Activated naive CD8-positive, alpha-beta T cell (primary cell): ENCODE data around the gene EGR1.

Experiments used
- H3K27ac Mint-ChIP-seq: one replicate; pipeline ENCODE4 v1.8.0; 2021; ENCODE audit warnings: mixed read lengths
- H3K27me3 Mint-ChIP-seq: one replicate; pipeline ENCODE4 v1.8.0; 2021; ENCODE audit warnings: mixed read lengths
- H3K36me3 Mint-ChIP-seq: one replicate; pipeline ENCODE4 v1.8.0; 2021; ENCODE audit warnings: mixed read lengths
- H3K4me1 Mint-ChIP-seq: one replicate; pipeline ENCODE4 v1.8.0; 2021; ENCODE audit warnings: low read depth, mixed read lengths
- H3K4me3 Mint-ChIP-seq: one replicate; pipeline ENCODE4 v1.8.0; 2021; ENCODE audit warnings: mild to moderate bottlenecking, mixed read lengths
- H3K9me3 Mint-ChIP-seq: one replicate; pipeline ENCODE4 v1.8.0; 2021; ENCODE audit warnings: low read depth, mixed read lengths

Gene EGR1

DNA sequence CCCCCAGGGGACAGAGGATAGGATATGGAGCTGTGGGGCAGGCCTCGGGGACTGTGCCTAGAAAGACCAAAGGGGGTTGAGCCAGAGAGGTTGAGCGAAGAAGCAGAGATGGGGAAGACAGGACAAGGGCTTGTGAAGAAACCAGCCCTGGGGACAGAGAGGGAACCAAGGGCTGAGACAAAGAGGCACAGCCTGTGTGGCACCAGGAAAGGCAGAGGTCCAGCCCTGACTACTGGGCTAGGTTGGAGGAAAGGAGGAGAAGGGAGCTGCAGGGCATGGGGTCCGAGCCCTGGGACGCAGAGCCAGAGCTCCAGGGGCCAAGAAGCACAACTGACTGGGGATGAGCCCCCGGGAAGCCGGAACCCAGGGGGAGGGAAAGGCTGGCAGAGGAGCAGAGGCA lies 17.2 kb upstream of the EGR1 start:
- Mint-ChIP-seq H3K27ac (peak overlapping the region; percentile 10), H3K4me1 (peaks cover 10% of the 10 kb centered on the region), H3K4me3 (no peak overlapping the region), H3K27me3 (no peaks in the 10 kb centered on the region), H3K36me3 (no peaks in the 10 kb centered on the region), H3K9me3 (no peaks in the 10 kb centered on the region)

DNA sequence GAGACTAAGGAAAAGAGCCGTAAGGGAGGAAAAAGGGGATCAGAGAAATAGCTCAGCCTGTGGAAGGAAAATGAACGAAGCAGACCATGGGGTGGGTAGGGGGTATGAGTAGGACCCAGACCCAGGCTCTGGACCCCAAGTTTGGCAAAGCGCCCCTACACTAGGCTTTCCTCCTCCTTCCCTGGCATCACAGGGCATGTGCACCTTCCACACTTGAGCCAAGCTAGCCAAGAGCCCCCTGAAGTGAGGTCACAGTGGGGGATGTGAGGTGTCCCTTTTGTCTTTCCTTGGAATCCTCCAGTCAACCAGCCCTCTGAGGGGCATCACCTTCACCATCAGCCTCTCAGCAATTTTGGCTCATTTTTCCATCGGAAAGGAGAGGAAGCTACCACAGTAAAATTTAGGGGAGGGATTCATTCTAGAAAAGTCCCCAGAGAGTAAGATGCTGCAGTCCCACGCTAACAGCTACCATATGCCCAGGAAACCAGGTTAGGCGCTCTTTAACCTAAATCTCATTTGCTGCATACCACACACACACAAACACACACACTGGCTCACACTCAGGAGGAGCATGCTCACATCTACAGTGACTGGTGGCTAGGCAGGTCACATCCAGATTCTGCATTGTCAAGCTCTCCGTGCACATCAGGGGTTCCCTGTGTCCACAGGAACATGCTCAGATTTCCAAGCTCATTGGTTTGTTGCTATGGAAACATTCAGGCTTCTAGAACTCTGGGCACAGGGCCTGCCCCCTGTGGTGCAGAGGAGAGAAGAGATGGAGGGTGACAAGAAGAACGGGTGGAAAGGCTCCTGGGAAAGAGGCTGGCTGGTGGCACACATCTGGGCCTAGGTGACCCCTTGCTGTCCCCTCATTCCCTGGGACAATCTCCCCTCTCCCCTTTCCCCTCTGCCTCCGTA lies 16.5 kb upstream of the EGR1 start:
- H3K36me3 Mint-ChIP-seq, result no peaks in the 10 kb centered on the region
- H3K4me3 Mint-ChIP-seq, result no peak overlapping the region
- H3K4me1 Mint-ChIP-seq, result peaks cover 10% of the 10 kb centered on the region
- H3K9me3 Mint-ChIP-seq, result no peaks in the 10 kb centered on the region
- no peak overlapping the region for H3K27ac Mint-ChIP-seq
- no peaks in the 10 kb centered on the region for H3K27me3 Mint-ChIP-seq

DNA sequence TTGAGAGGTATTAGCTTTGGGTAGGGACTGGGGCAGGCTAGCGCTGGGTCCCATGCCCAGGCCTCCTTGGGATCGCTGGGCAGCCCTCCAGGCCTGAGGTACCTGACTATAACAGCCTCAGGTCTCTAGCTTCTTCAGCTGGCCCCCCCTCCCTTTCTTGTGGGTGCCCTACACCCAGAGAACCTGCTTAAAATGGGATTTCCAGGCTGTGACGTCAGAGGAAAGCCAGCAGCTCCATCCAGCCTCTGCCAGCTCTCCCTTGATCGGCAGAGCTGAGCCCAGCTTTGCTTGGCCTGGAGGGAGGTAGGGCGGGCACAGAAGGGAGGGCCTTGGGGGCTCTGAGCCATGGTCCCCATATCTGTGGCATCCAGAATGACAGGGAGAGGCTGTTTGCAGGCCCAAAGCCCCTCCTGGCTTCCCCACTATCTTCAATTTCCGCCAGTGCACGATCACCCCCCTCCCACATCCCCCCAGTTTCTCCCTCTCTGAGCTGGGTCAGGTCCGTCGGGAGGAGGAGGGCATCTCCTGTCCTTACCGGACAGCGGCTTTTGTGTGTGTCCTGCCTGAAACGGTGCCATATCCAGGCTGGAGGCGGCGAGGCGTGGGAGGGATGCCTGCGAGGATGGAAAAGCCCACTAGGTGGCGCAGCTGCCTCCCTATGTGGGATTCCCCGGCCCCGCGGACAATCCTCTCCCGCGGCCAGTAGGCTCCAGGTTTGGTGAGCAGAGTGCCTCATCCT lies 15.6 kb upstream of the EGR1 start:
- Mint-ChIP-seq H3K36me3 (no peaks in the 10 kb centered on the region), H3K4me3 (peak overlapping the region; percentile 17)

DNA sequence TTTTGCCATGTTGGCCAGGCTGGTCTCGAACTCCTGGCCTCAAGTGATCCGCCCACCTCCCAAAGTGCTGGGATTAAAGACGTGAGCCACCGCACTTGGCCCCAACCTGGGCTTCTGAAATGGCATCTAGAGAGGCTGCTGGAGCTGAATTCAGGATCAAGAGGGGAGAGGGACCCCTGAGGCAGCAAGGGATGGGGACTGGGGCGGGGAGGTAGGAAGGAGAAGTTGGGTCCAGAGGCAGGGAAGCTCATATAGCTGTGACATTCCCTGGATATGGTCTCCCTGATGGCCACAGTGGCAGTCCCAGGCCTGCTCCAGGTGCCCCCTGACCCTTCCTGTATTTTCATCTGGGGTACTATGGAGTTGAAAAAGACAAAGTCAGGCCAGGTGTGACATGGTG lies 14.3 kb upstream of the EGR1 start:
- Mint-ChIP-seq H3K36me3 (no peaks in the 10 kb centered on the region), H3K4me3 (no peak overlapping the region), H3K27me3 (no peaks in the 10 kb centered on the region), H3K4me1 (peaks cover 10% of the 10 kb centered on the region), H3K27ac (no peak overlapping the region), H3K9me3 (no peaks in the 10 kb centered on the region)

More for the DNA sequence above, 15.6 kb upstream of the EGR1 start:
- H3K9me3 Mint-ChIP-seq, result no peaks in the 10 kb centered on the region
- H3K4me1 Mint-ChIP-seq, result peaks cover 10% of the 10 kb centered on the region
- H3K27ac Mint-ChIP-seq, result no peak overlapping the region
- H3K27me3 Mint-ChIP-seq, result no peaks in the 10 kb centered on the region

GRCh38 chr5:138452720-138453119 lies 12.6 kb upstream of the EGR1 start:
- H3K4me3 Mint-ChIP-seq, result no peak overlapping the region
- H3K4me1 Mint-ChIP-seq, result peaks cover 14% of the 10 kb centered on the region
- no peaks in the 10 kb centered on the region for H3K9me3 Mint-ChIP-seq
- no peaks in the 10 kb centered on the region for H3K36me3 Mint-ChIP-seq
- no peak overlapping the region for H3K27ac Mint-ChIP-seq
- H3K27me3 Mint-ChIP-seq, result no peaks in the 10 kb centered on the region

DNA sequence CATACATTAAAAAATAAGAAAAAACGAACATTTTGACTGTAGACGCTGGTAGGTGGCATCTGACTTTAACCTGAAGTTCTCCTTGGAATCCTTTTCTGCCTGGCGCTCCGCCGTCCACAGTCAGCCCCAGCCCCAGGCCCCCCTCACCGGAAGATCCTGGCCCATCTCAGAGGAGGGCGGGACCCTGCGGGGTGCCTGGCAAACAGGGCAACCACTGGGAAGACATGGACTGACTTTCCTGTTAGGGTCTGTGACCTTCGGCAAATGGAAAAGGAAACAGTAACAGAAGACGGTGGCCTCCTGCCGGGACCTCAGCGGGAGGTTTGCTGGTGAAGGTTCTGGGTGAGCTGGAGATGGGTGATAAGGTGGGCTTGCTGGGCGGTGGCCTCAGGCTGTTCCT lies 11.7 kb upstream of the EGR1 start:
- H3K4me1 Mint-ChIP-seq, result peaks cover 21% of the 10 kb centered on the region
- H3K36me3 Mint-ChIP-seq, result no peaks in the 10 kb centered on the region
- no peak overlapping the region for H3K27ac Mint-ChIP-seq
- H3K27me3 Mint-ChIP-seq, result no peaks in the 10 kb centered on the region
- no peaks in the 10 kb centered on the region for H3K9me3 Mint-ChIP-seq
- no peak overlapping the region for H3K4me3 Mint-ChIP-seq

GRCh38 chr5:138454121-138454520 lies 11.2 kb upstream of the EGR1 start:
- Mint-ChIP-seq H3K36me3 (no peaks in the 10 kb centered on the region), H3K27me3 (no peaks in the 10 kb centered on the region), H3K27ac (no peak overlapping the region), H3K9me3 (no peaks in the 10 kb centered on the region), H3K4me1 (peaks cover 25% of the 10 kb centered on the region), H3K4me3 (no peak overlapping the region)

DNA sequence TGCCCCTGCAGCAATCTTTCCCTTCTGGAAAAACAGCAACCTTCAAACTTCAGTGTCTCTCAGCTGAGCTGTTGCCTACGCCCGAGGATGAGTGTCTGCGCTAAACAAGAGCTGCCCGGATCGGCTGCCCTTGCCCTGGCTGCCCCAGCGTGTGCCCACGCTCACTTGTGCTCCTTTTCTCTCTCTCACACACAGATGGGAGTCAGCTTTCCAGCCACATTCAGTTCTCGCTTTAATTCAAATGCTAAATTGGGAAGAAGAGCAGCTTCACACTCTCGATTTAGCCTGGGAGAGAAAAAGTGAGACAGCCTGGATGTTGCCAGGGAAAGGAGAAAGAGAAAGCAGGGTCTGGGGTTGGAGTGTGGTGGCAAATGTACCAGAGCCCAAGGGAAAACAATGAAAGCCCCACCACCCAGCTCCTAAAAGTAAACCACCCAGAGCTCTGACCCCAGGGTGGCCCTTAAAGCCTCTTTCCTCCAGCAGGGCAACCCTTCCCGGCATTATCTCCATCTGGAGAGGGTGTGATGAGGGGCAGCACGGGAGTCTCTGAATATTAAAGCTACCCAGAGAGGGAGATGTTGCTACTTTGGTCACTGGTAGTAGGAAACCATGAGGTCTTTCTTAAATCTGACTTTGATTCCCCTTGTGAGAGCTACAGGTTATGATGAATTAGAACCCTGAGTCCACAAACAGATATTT lies 9.9 kb upstream of the EGR1 start:
- no peaks in the 10 kb centered on the region for H3K9me3 Mint-ChIP-seq
- no peak overlapping the region for H3K4me3 Mint-ChIP-seq
- no peak overlapping the region for H3K27ac Mint-ChIP-seq
- H3K36me3 Mint-ChIP-seq, result no peaks in the 10 kb centered on the region
- H3K4me1 Mint-ChIP-seq, result peaks cover 32% of the 10 kb centered on the region
- no peaks in the 10 kb centered on the region for H3K27me3 Mint-ChIP-seq

DNA sequence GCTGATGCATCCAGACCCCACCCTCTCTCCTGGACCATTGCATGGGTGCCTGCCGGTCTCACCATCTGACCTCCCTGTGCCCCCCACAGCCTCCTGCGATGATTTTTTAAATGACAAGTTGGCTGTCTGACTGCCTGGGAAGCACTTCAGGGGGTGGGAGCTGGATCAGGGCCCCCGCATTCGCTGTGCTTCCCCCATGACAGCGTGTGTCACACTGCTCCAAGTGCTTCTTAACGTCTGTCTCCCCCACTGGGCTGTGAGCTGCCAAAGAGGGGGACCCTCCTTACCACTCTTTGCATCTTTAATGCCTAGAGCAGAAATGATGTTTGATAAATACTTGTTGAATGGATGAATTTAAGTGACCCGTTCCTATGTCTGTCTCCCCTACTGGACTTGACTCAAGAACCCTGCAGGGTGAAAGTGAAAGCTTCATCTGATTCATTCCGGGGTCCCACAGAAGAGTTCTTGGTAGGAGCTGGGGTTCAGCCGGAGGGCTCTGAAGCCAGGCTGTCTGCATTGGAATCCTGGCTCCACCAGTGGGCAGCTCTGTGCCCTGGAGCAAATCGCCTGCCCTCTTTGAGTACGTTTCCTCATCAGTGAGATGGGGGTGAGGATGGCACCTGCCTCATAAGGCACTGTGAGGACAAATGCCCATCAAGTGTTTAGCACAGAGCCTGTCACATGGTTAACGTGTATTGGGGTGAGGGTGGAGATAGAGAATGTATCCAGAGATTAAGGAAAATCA lies 7.6 kb upstream of the EGR1 start:
- Mint-ChIP-seq H3K4me3 (peak overlapping the region; percentile 78), H3K9me3 (no peaks in the 10 kb centered on the region), H3K27ac (peak overlapping the region; percentile 90), H3K27me3 (no peaks in the 10 kb centered on the region), H3K36me3 (no peaks in the 10 kb centered on the region), H3K4me1 (peaks cover 39% of the 10 kb centered on the region)

DNA sequence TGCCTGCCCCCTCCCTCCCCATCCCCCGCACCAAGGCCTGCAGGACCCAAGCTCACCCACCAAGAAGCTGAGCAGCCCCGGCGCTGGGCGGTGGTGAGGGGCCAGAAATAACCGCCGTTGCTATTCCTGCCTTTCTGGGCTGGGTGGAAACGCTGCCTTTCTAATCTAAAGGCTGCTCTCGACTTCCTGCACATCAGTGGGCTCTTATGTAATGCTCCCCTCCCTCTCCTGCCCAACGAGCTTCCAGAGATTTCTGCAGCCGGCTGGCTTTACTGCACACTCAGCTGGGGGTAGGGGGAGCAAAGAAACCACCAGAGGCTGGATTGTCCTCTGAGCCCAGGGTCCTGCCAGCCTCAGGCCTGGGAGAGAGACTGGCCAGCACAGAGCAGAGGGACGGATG lies 6.9 kb upstream of the EGR1 start:
- Mint-ChIP-seq H3K4me3 (no peak overlapping the region), H3K27me3 (no peaks in the 10 kb centered on the region), H3K9me3 (no peaks in the 10 kb centered on the region), H3K4me1 (peaks cover 39% of the 10 kb centered on the region), H3K27ac (peak overlapping the region; percentile 100), H3K36me3 (no peaks in the 10 kb centered on the region)

DNA sequence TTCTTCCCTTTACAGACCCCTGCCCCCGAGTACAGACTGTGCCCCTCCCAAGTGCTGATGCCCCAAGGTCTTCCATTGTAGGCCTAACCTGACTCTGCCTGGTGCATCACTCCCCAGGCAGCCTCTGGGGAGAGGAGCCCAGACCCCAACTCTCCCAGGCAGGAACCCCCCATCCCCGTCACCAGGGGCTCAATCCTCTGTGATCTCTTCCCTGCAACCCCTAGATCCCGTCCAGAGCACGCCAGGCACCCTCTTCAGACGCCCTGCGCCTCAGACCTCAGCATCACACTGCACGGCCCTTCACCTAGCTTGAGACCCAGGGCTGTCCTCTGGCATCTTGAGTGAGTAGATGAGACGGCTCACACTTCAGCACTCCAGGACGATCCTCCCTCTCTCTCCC lies 6.4 kb upstream of the EGR1 start:
- peak overlapping the region; percentile 89 for H3K4me3 Mint-ChIP-seq
- H3K9me3 Mint-ChIP-seq, result no peaks in the 10 kb centered on the region
- no peaks in the 10 kb centered on the region for H3K36me3 Mint-ChIP-seq
- H3K4me1 Mint-ChIP-seq, result peaks cover 39% of the 10 kb centered on the region
- H3K27ac Mint-ChIP-seq, result peak overlapping the region; percentile 100
- H3K27me3 Mint-ChIP-seq, result no peaks in the 10 kb centered on the region

DNA sequence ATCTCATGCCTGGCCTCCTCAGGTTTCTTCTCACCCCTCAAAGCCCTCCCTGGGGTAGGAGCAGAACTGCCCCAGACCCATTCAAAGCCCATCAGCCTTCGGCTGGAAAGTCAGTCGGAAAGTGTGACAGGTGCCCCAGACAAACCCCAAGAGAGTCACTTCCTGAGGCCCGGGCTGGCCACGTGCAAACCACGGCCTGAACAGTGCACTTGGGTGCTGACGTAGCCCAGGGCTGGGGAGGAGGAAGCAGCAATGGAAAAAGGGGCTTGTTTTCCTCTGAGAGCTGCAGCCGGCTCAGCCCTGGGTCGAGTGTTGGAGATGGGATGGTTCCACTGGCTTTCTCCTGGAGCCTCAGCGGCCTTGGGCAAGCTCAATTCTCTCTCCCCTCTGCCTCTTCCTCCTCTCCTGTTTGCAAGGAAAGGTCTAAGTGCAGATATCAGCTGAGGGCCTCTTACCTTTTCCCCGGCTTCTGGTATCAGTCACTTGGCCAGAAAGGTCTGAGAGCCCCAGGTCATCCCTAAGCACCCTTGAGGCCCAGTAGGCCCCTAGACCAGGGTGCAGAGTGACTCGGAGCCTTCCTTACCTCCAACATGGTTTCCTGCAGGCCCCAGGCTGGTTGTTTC lies 5.9 kb upstream of the EGR1 start:
- peak overlapping the region; percentile 89 for H3K4me3 Mint-ChIP-seq

GRCh38 chr5:138460032-138460693 lies 5.1 kb upstream of the EGR1 start:
- no peaks in the 10 kb centered on the region for H3K9me3 Mint-ChIP-seq
- no peaks in the 10 kb centered on the region for H3K36me3 Mint-ChIP-seq
- H3K27me3 Mint-ChIP-seq, result no peaks in the 10 kb centered on the region
- H3K4me1 Mint-ChIP-seq, result peaks cover 39% of the 10 kb centered on the region
- H3K4me3 Mint-ChIP-seq, result peak overlapping the region; percentile 21
- H3K27ac Mint-ChIP-seq, result peak overlapping the region; percentile 100

More for the DNA sequence above, 5.9 kb upstream of the EGR1 start:
- H3K27ac Mint-ChIP-seq, result peak overlapping the region; percentile 100
- no peaks in the 10 kb centered on the region for H3K9me3 Mint-ChIP-seq
- H3K27me3 Mint-ChIP-seq, result no peaks in the 10 kb centered on the region
- peaks cover 39% of the 10 kb centered on the region for H3K4me1 Mint-ChIP-seq
- H3K36me3 Mint-ChIP-seq, result no peaks in the 10 kb centered on the region
